Stomach (tissue), 4 donors: ENCODE measurements around the gene COL19A1.

Source experiments
- EP300 ChIP-seq: sonication (generic); formaldehyde crosslinking; IDR thresholded peaks from one replicate; pipeline ENCODE4 v1.6.1; 2017; ENCODE audit warnings: antibody characterized with exemption
- TF ChIP-seq, protein P1 (sequence below), 7 experiments: fragments of 450-650 bp in 4 of 7; fragments of 200-600 bp in 3 of 7; sonication (generic) in 3 of 7; IDR thresholded peaks; one replicate each; pipeline ENCODE4 v1.5.1; 2016 to 2019; ENCODE audit warnings: antibody characterized with exemption in 7 of 7, control low read depth in 2 of 7, mild to moderate bottlenecking in 1 of 7

- TF ChIP-seq, protein P1, sequence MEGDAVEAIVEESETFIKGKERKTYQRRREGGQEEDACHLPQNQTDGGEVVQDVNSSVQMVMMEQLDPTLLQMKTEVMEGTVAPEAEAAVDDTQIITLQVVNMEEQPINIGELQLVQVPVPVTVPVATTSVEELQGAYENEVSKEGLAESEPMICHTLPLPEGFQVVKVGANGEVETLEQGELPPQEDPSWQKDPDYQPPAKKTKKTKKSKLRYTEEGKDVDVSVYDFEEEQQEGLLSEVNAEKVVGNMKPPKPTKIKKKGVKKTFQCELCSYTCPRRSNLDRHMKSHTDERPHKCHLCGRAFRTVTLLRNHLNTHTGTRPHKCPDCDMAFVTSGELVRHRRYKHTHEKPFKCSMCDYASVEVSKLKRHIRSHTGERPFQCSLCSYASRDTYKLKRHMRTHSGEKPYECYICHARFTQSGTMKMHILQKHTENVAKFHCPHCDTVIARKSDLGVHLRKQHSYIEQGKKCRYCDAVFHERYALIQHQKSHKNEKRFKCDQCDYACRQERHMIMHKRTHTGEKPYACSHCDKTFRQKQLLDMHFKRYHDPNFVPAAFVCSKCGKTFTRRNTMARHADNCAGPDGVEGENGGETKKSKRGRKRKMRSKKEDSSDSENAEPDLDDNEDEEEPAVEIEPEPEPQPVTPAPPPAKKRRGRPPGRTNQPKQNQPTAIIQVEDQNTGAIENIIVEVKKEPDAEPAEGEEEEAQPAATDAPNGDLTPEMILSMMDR (IDR thresholded peaks at IDR 0.05): no peak
- TF ChIP-seq EP300: no peak
Measured at GRCh38 chr6:69915346-69915745, 49.0 kb downstream of the COL19A1 start.
